ENCODE results near the gene P3H4.

The P3H4 gene

DNA sequence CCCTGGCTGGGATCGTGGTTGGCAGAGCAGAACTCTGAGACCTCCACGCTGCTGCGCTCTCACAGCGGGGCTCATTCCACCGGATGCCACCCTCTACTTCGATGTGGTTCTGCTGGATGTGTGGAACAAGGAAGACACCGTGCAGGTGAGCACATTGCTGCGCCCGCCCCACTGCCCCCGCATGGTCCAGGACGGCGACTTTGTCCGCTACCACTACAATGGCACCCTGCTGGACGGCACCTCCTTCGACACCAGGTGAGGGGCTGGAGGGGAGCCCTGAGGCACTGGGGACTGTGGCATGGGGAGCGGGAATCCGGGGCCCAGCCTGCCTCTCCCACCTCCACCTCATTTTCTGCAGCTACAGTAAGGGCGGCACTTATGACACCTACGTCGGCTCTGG is 6.3 kb upstream of the P3H4 start:
- no peak for ATAC-seq
- TF ChIP-seq PPARA (CRISPR knock-in tag; IDR thresholded peaks at IDR 0.05; ENCODE audit: borderline replicate concordance) (no peak), ZNF8 (CRISPR knock-in tag; IDR thresholded peaks at IDR 0.05) (no peak), ZFP30 (CRISPR knock-in tag; IDR thresholded peaks at IDR 0.05) (no peak), ARNTL (CRISPR knock-in tag; IDR thresholded peaks at IDR 0.05; ENCODE audit: borderline replicate concordance, low read depth) (no peak), ESRRG (CRISPR knock-in tag; IDR thresholded peaks at IDR 0.05) (no peak), TCF4 (CRISPR knock-in tag; IDR thresholded peaks at IDR 0.05; ENCODE audit: borderline replicate concordance) (no peak), GLIS3 (CRISPR knock-in tag; IDR thresholded peaks at IDR 0.05) (no peak), BACH2 (CRISPR knock-in tag; IDR thresholded peaks at IDR 0.05; ENCODE audit: borderline replicate concordance) (no peak), CSDC2 (CRISPR knock-in tag; IDR thresholded peaks at IDR 0.05) (no peak), ZC3H10 (CRISPR knock-in tag; IDR thresholded peaks at IDR 0.05) (no peak)
- TF ChIP-seq, protein P1, sequence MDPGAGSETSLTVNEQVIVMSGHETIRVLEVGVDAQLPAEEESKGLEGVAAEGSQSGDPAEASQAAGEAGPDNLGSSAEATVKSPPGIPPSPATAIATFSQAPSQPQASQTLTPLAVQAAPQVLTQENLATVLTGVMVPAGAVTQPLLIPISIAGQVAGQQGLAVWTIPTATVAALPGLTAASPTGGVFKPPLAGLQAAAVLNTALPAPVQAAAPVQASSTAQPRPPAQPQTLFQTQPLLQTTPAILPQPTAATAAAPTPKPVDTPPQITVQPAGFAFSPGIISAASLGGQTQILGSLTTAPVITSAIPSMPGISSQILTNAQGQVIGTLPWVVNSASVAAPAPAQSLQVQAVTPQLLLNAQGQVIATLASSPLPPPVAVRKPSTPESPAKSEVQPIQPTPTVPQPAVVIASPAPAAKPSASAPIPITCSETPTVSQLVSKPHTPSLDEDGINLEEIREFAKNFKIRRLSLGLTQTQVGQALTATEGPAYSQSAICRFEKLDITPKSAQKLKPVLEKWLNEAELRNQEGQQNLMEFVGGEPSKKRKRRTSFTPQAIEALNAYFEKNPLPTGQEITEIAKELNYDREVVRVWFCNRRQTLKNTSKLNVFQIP (CRISPR knock-in tag; IDR thresholded peaks at IDR 0.05; ENCODE audit: borderline replicate concordance, low read depth): no peak
- TF ChIP-seq, protein P2, sequence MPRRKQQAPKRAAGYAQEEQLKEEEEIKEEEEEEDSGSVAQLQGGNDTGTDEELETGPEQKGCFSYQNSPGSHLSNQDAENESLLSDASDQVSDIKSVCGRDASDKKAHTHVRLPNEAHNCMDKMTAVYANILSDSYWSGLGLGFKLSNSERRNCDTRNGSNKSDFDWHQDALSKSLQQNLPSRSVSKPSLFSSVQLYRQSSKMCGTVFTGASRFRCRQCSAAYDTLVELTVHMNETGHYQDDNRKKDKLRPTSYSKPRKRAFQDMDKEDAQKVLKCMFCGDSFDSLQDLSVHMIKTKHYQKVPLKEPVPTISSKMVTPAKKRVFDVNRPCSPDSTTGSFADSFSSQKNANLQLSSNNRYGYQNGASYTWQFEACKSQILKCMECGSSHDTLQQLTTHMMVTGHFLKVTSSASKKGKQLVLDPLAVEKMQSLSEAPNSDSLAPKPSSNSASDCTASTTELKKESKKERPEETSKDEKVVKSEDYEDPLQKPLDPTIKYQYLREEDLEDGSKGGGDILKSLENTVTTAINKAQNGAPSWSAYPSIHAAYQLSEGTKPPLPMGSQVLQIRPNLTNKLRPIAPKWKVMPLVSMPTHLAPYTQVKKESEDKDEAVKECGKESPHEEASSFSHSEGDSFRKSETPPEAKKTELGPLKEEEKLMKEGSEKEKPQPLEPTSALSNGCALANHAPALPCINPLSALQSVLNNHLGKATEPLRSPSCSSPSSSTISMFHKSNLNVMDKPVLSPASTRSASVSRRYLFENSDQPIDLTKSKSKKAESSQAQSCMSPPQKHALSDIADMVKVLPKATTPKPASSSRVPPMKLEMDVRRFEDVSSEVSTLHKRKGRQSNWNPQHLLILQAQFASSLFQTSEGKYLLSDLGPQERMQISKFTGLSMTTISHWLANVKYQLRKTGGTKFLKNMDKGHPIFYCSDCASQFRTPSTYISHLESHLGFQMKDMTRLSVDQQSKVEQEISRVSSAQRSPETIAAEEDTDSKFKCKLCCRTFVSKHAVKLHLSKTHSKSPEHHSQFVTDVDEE (CRISPR knock-in tag; IDR thresholded peaks at IDR 0.05): no peak
- TF ChIP-seq, protein P3, sequence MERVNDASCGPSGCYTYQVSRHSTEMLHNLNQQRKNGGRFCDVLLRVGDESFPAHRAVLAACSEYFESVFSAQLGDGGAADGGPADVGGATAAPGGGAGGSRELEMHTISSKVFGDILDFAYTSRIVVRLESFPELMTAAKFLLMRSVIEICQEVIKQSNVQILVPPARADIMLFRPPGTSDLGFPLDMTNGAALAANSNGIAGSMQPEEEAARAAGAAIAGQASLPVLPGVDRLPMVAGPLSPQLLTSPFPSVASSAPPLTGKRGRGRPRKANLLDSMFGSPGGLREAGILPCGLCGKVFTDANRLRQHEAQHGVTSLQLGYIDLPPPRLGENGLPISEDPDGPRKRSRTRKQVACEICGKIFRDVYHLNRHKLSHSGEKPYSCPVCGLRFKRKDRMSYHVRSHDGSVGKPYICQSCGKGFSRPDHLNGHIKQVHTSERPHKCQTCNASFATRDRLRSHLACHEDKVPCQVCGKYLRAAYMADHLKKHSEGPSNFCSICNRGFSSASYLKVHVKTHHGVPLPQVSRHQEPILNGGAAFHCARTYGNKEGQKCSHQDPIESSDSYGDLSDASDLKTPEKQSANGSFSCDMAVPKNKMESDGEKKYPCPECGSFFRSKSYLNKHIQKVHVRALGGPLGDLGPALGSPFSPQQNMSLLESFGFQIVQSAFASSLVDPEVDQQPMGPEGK (CRISPR knock-in tag; IDR thresholded peaks at IDR 0.05; ENCODE audit: borderline replicate concordance): no peak
- TF ChIP-seq, protein P4, sequence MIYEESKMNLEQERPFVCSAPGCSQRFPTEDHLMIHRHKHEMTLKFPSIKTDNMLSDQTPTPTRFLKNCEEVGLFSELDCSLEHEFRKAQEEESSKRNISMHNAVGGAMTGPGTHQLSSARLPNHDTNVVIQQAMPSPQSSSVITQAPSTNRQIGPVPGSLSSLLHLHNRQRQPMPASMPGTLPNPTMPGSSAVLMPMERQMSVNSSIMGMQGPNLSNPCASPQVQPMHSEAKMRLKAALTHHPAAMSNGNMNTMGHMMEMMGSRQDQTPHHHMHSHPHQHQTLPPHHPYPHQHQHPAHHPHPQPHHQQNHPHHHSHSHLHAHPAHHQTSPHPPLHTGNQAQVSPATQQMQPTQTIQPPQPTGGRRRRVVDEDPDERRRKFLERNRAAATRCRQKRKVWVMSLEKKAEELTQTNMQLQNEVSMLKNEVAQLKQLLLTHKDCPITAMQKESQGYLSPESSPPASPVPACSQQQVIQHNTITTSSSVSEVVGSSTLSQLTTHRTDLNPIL (CRISPR knock-in tag; IDR thresholded peaks at IDR 0.05; ENCODE audit: low read depth): no peak

DNA sequence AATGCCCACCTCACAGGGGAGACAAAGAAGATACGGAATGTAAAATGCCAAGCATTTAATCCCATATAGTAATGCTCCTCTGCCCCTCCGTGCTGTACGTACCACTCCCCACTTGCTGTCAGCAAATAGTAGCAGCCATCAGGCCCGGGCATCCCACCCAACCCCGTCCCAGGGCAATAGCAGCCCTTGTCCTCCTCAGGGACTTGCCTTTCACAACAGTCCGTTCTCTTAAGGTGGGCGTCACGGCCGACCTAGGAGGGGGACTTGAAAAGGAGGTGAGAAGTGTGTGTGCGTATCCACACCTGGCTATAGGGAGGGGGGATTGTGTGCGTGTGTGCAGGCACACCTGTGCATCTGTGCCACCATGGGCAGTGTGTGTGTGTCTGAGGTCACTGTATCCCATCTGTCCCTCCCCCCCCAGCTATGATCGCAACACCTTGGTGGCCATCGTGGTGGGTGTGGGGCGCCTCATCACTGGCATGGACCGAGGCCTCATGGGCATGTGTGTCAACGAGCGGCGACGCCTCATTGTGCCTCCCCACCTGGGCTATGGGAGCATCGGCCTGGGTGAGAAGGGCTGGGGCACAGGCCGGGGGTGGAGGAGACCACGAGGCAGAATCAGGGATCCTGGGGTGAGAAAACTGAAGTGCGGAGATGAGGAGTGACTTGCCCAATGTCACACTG is 5.0 kb upstream of the P3H4 start:
- ATAC-seq: no peak
- TF ChIP-seq ZFP3 (CRISPR knock-in tag; IDR thresholded peaks at IDR 0.05): no peak
- no peak for TF ChIP-seq RARB (CRISPR knock-in tag; IDR thresholded peaks at IDR 0.05)
- TF ChIP-seq CSDC2 (CRISPR knock-in tag; IDR thresholded peaks at IDR 0.05): no peak
- TF ChIP-seq, protein P2 (CRISPR knock-in tag; IDR thresholded peaks at IDR 0.05): no peak
- no peak for TF ChIP-seq ZNF70 (CRISPR knock-in tag; IDR thresholded peaks at IDR 0.05)
- no peak for TF ChIP-seq ZC3H10 (CRISPR knock-in tag; IDR thresholded peaks at IDR 0.05)
- TF ChIP-seq, protein P5, sequence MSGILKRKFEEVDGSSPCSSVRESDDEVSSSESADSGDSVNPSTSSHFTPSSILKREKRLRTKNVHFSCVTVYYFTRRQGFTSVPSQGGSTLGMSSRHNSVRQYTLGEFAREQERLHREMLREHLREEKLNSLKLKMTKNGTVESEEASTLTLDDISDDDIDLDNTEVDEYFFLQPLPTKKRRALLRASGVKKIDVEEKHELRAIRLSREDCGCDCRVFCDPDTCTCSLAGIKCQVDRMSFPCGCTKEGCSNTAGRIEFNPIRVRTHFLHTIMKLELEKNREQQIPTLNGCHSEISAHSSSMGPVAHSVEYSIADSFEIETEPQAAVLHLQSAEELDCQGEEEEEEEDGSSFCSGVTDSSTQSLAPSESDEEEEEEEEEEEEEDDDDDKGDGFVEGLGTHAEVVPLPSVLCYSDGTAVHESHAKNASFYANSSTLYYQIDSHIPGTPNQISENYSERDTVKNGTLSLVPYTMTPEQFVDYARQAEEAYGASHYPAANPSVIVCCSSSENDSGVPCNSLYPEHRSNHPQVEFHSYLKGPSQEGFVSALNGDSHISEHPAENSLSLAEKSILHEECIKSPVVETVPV (CRISPR knock-in tag; IDR thresholded peaks at IDR 0.05): no peak
- TF ChIP-seq ZNF565 (CRISPR knock-in tag; conservative IDR thresholded peaks at IDR 0.05; ENCODE audit: low read depth): no peak
- TF ChIP-seq ESRRG (CRISPR knock-in tag; IDR thresholded peaks at IDR 0.05): no peak

All from SK-N-SH treated with all-trans-retinoic acid at 6 μM for 48 hours (cell line).